Left lung (tissue), 10 donors: ENCODE measurements around the gene TMEM61. TPM values are rescaled to one million over a fixed set of nuclear protein-coding genes. Genes with fewer than 3 reads are reported as not detected.

Experiments used
- ATAC-seq: fragments of 200-7000 bp; cut with Tn5 transposase; one replicate; pipeline ENCODE4 v1.9.1; 2020; ENCODE audit warnings: moderate library complexity
- DNase-seq, 4 donors: peaks; one replicate each; pipeline ENCODE4 v3.0.0-alpha.2; 2013 to 2020
- H3K27ac ChIP-seq, 2 donors: fragments of 200-600 bp; sonication (generic) in 1 of 2; one replicate each; pipeline versions ENCODE4 v1.5.0 to v1.8.0; 2020 to 2021
- H3K27me3 ChIP-seq, 2 donors: fragments of 200-600 bp; sonication (generic) in 1 of 2; one replicate each; pipeline versions ENCODE4 v1.5.0 to v1.8.0; 2020 to 2021
- H3K36me3 ChIP-seq, 2 donors: fragments of 200-600 bp; sonication (generic) in 1 of 2; one replicate each; pipeline versions ENCODE4 v1.5.0 to v1.8.0; 2020 to 2021
- H3K4me1 ChIP-seq, 2 donors: fragments of 200-600 bp; one replicate each; pipeline ENCODE4 v1.8.0; 2021
- H3K4me3 ChIP-seq, 2 donors: fragments of 200-600 bp; sonication (generic) in 1 of 2; one replicate each; pipeline versions ENCODE4 v1.5.0 to v1.8.0; 2020 to 2021; ENCODE audit warnings: mild to moderate bottlenecking in 1 of 2
- H3K9me3 ChIP-seq, 2 donors: fragments of 200-600 bp; sonication (generic) in 1 of 2; one replicate each; pipeline versions ENCODE4 v1.5.0 to v1.8.0; 2020 to 2021
- CTCF ChIP-seq, 2 donors: fragments of 200-600 bp; sonication (generic) in 1 of 2; IDR thresholded peaks; one replicate each; pipeline versions ENCODE4 v1.5.0 to v1.8.0; 2021; ENCODE audit warnings: antibody characterized with exemption in 2 of 2
- intact Hi-C, 2 donors: fragments of 100-400 bp; cut with DNase I; formaldehyde crosslinking; loops; one replicate each; pipeline versions ENCODE4 v1.11.2 to v1.14.2; 2022
- polyA plus RNA-seq, 6 donors: library from polyadenylated mRNA; unstranded; fragments of 120-200 nt; gene quantifications; one replicate each; pipeline ENCODE4 v1.2.1, GENCODE V29; 2013; ENCODE audit not compliant: insufficient read length in 6 of 6
- total RNA-seq, 2 donors: library from RNA; stranded (reverse); fragmentation: NEBNext Ultra II Directional; extraction: Animal tissue kit (Norgen Biotek cat#: 25700); gene quantifications; one replicate each; pipeline ENCODE4 v1.2.1, GENCODE V29; 2021
- donor health status: DM: no; HTN: yes; CAD: no.
- donor health status: DM: no; HTN: no; CAD: no.

TMEM61 gene
- total and polyA plus RNA-seq, 8 donors, result 0.20 to 1.6 (median 0.28) TPM

GRCh38 chr1:55005351-55006140 is 25.1 kb downstream of the TMEM61 start:
- intact Hi-C loops, result no loop called here
- Histone ChIP-seq H3K27ac (no peak overlapping the region), H3K9me3 (no peaks in the 10 kb centered on the region), H3K4me1 (no peaks in the 10 kb centered on the region), H3K4me3 (no peak overlapping the region), H3K27me3 (peaks cover 0 to 3% of the 10 kb centered on the region in 2 donors), H3K36me3 (no peaks in the 10 kb centered on the region)
- no peak for ATAC-seq
- TF ChIP-seq CTCF (IDR thresholded peaks at IDR 0.05), result no peak
- no peak for DNase-seq

- H3K4me3 ChIP-seq, result no peak overlapping the region
- H3K4me1 ChIP-seq, result no peaks in the 10 kb centered on the region
- H3K36me3 ChIP-seq, result no peaks in the 10 kb centered on the region
- intact Hi-C loops, result no loop called here
- H3K9me3 ChIP-seq, result no peaks in the 10 kb centered on the region
- ATAC-seq (no peak), DNase-seq (no peak)
- no peaks in the 10 kb centered on the region for H3K27me3 ChIP-seq
- TF ChIP-seq CTCF (IDR thresholded peaks at IDR 0.05), result no peak
- H3K27ac ChIP-seq, result no peak overlapping the region
Measured at GRCh38 chr1:55006931-55007330, 26.5 kb downstream of the TMEM61 start.

GRCh38 chr1:55007625-55008024 is 27.2 kb downstream of the TMEM61 start:
- DNase-seq (no peak), ATAC-seq (no peak)
- Histone ChIP-seq H3K27me3 (no peaks in the 10 kb centered on the region), H3K36me3 (no peaks in the 10 kb centered on the region), H3K4me1 (no peaks in the 10 kb centered on the region), H3K9me3 (no peaks in the 10 kb centered on the region), H3K27ac (no peak overlapping the region), H3K4me3 (no peak overlapping the region)
- intact Hi-C loops, result no loop called here
- no peak for TF ChIP-seq CTCF (IDR thresholded peaks at IDR 0.05)

GRCh38 chr1:55010194-55010886 is 29.9 kb downstream of the TMEM61 start:
- H3K4me1 ChIP-seq, result no peaks in the 10 kb centered on the region
- no peak overlapping the region for H3K4me3 ChIP-seq
- no peak overlapping the region for H3K27ac ChIP-seq
- no peak for ATAC-seq
- H3K27me3 ChIP-seq, result no peaks in the 10 kb centered on the region
- H3K36me3 ChIP-seq, result no peaks in the 10 kb centered on the region
- no peak for DNase-seq
- intact Hi-C loops, result no loop called here
- no peaks in the 10 kb centered on the region for H3K9me3 ChIP-seq
- no peak for TF ChIP-seq CTCF (IDR thresholded peaks at IDR 0.05)

DNA sequence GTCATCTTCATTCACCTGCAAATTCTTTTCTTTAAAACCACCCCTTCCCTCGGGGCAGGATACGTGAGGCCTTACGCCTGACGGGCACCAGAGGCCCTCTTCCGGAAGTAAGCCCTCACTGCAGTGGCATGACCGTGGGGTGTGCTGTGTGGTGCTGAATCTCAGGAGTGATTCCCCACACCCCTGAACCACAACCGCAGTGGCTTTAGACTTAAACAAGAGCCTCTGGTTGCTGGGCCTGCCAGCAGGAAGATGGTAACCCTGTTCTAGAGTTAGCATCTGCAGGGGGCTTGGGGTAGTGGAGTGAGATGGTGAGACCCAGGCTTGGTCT is 30.4 kb downstream of the TMEM61 start:
- no peaks in the 10 kb centered on the region for H3K36me3 ChIP-seq
- intact Hi-C loops, result no loop called here
- H3K27me3 ChIP-seq, result peaks cover 0 to 2% of the 10 kb centered on the region in 2 donors
- H3K4me1 ChIP-seq, result no peaks in the 10 kb centered on the region
- H3K9me3 ChIP-seq, result no peaks in the 10 kb centered on the region
- no peak for TF ChIP-seq CTCF (IDR thresholded peaks at IDR 0.05)
- ATAC-seq (no peak), DNase-seq (no peak)
- no peak overlapping the region for H3K27ac ChIP-seq
- H3K4me3 ChIP-seq, result no peak overlapping the region
